Tibial artery (tissue), 4 donors: Measurements from ENCODE around the gene LRCH4.
A peak's percentile ranks its signal among the peaks of the same experiment; 100 is the strongest.

Source experiments
- DNase-seq, 2 donors: peaks; one replicate each; pipeline ENCODE4 v3.0.0-alpha.2; 2019
- H3K27ac ChIP-seq, 2 donors: fragments of 200-600 bp; sonication (generic) in 1 of 2; 1 replicate in 1 of 2; 2 replicates in 1 of 2; pipeline ENCODE4 v1.5.1; 2018 to 2019; ENCODE audit warnings: mild to moderate bottlenecking in 1 of 2
- H3K27me3 ChIP-seq, 2 donors: fragments of 200-600 bp; sonication (generic) in 1 of 2; one replicate each; pipeline versions ENCODE4 v1.5.1 to v1.6.0; 2016 to 2019
- H3K36me3 ChIP-seq, 3 donors: fragments of 200-600 bp; sonication (generic) in 2 of 3; one replicate each; pipeline ENCODE4 v1.5.1; 2016 to 2019; ENCODE audit warnings: mild to moderate bottlenecking in 2 of 3
- H3K4me1 ChIP-seq, 4 donors: fragments of 200-600 bp; sonication (generic) in 2 of 4; 1 replicate in 3 of 4; 2 replicates in 1 of 4; pipeline ENCODE4 v1.5.1; 2016 to 2019
- H3K4me3 ChIP-seq, 2 donors: fragments of 200-600 bp; sonication (generic) in 1 of 2; 1 replicate in 1 of 2; 2 replicates in 1 of 2; pipeline ENCODE4 v1.5.1; 2018 to 2019; ENCODE audit warnings: mild to moderate bottlenecking in 2 of 2
- H3K9me3 ChIP-seq, 3 donors: fragments of 200-600 bp; sonication (generic) in 1 of 3; one replicate each; pipeline ENCODE4 v1.5.1; 2016 to 2019
- CTCF ChIP-seq, 2 experiments: fragments of 200-600 bp in 1 of 2; fragments of 450-650 bp in 1 of 2; IDR thresholded peaks; one replicate each; pipeline ENCODE4 v1.5.1; 2017 to 2019; ENCODE audit warnings: antibody characterized with exemption in 2 of 2, mild to moderate bottlenecking in 1 of 2, moderate library complexity in 1 of 2
- intact Hi-C: fragments of 100-400 bp; cut with DNase I; formaldehyde crosslinking; loops from one replicate; pipeline ENCODE4 v1.15.0; 2023; ENCODE audit warnings: low total_unique reads

LRCH4 gene

GRCh38 chr7:100585511-100586265 lies at the start of gene LRCH4:
Gene LRCH4, minus strand, starts transcription at chr7:100586129. Its CDS starts 29 bp downstream, at chr7:100586100.
- intact Hi-C loops: loop anchor here (5.0 kb wide), 1 partner anchor 92 kb away; no protein-coding TSS in a partner anchor
- peaks cover 18 to 20% (median 19%) of the 10 kb centered on the region in 3 donors for H3K36me3 ChIP-seq
- H3K4me1 ChIP-seq: peaks cover 0 to 52% (median 29%) of the 10 kb centered on the region in 4 donors
- no peaks in the 10 kb centered on the region for H3K9me3 ChIP-seq
- no peak for TF ChIP-seq CTCF (IDR thresholded peaks at IDR 0.05)
- H3K27ac ChIP-seq: peak within 1 kb of the TSS; percentile 89 to 90
- H3K4me3 ChIP-seq: peak within 1 kb of the TSS; percentile 82 to 84
- H3K27me3 ChIP-seq: peaks cover 0 to 9% of the 10 kb centered on the region in 2 donors
- peak in 1 of 2 donors; percentile 79 for DNase-seq

- Histone ChIP-seq H3K27me3 (peaks cover 0 to 47% of the 10 kb centered on the region in 2 donors), H3K4me3 (peak overlapping the region; percentile 43 to 47), H3K36me3 (no peaks in the 10 kb centered on the region), H3K27ac (no peak overlapping the region), H3K9me3 (no peaks in the 10 kb centered on the region), H3K4me1 (peaks cover 0 to 12% (median 7%) of the 10 kb centered on the region in 4 donors)
- peak in 1 of 2 donors; percentile 34 for DNase-seq
- intact Hi-C loops: no loop called here
- no peak for TF ChIP-seq CTCF (IDR thresholded peaks at IDR 0.05)
Observed at GRCh38 chr7:100632951-100633717, 47.2 kb upstream of the LRCH4 start.

- Histone ChIP-seq H3K9me3 (no peaks in the 10 kb centered on the region), H3K4me3 (no peak overlapping the region), H3K27ac (no peak overlapping the region), H3K27me3 (peaks cover 0 to 46% of the 10 kb centered on the region in 2 donors), H3K36me3 (no peaks in the 10 kb centered on the region), H3K4me1 (peaks cover 0 to 21% (median 17%) of the 10 kb centered on the region in 4 donors)
- intact Hi-C loops: no loop called here
- DNase-seq: no peak
- TF ChIP-seq CTCF (IDR thresholded peaks at IDR 0.05): no peak
Observed at GRCh38 chr7:100630066-100630465, 44.1 kb upstream of the LRCH4 start.

- TF ChIP-seq CTCF (IDR thresholded peaks at IDR 0.05): no peak
- peaks cover 0 to 39% of the 10 kb centered on the region in 2 donors for H3K27me3 ChIP-seq
- intact Hi-C loops: no loop called here
- H3K9me3 ChIP-seq: no peaks in the 10 kb centered on the region
- H3K4me3 ChIP-seq: no peak overlapping the region
- no peak for DNase-seq
- no peaks in the 10 kb centered on the region for H3K36me3 ChIP-seq
- peaks cover 0 to 21% (median 17%) of the 10 kb centered on the region in 4 donors for H3K4me1 ChIP-seq
- no peak overlapping the region for H3K27ac ChIP-seq
Observed at GRCh38 chr7:100629117-100629716, 43.3 kb upstream of the LRCH4 start.

- Histone ChIP-seq H3K27me3 (peaks cover 0 to 23% of the 10 kb centered on the region in 2 donors), H3K9me3 (no peaks in the 10 kb centered on the region), H3K36me3 (no peaks in the 10 kb centered on the region), H3K27ac (no peak overlapping the region), H3K4me1 (peaks cover 0 to 11% (median 9%) of the 10 kb centered on the region in 4 donors), H3K4me3 (no peak overlapping the region)
- intact Hi-C loops: no loop called here
- no peak for DNase-seq
- no peak for TF ChIP-seq CTCF (IDR thresholded peaks at IDR 0.05)
Observed at GRCh38 chr7:100627238-100627549, 41.3 kb upstream of the LRCH4 start.
